Stimulated activated CD4-positive, alpha-beta T cell treated with anti-CD3 and anti-CD28 coated beads, Interleukin-1b, Interleukin-23, amount 100 ng/mL, for 1 hour (primary cell): Measurements from ENCODE around the gene CALR3.
"Not testable (repeated sequence)": the region's sequence is repeated elsewhere in the genome, so short reads cannot be mapped to it uniquely, and the experiment has no call there.

ENCODE experiments used
- DNase-seq, 2 donors: peaks; one replicate each; pipeline ENCODE4 v3.0.0-alpha.2; 2020; ENCODE audit warnings: low read depth in 2 of 2

The CALR3 gene

DNA sequence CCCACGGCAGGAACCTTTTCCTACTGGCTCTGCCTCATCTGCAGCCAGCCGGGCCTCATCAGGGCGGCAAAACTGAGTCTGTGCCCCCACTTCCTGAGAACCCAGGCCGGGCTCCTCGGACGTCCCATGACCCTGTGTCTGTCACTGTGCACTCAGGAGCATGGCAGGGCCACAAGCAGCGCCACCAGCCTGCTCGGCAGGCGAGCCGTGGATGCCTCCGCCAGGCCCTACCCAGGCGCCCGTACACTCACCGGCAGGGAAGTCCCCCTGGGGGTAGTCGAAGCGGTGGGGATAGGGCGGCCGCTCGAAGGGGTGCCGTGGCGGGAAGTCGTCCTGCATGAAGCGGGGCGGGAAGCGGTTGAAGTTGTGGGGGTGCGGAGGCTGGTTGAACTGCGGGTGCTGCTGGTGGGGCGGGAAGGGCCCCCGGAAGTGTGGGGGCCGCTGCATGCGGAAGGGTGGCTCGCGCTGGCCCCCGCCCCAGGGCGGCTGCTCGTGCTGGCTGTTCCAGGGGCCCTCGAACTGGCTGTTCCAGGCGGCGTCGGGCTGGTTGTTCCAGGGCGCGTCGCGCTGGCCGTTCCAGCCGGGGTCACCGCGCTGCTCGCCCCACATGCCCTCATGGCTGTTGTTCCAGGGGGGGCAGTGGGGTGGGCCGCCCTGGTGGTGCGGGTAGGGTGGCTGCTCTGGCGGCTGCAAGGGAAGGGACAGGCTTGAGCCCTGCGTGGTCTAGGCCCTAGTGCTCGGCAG is 29.2 kb upstream of the CALR3 start:
- no peak for DNase-seq

DNA sequence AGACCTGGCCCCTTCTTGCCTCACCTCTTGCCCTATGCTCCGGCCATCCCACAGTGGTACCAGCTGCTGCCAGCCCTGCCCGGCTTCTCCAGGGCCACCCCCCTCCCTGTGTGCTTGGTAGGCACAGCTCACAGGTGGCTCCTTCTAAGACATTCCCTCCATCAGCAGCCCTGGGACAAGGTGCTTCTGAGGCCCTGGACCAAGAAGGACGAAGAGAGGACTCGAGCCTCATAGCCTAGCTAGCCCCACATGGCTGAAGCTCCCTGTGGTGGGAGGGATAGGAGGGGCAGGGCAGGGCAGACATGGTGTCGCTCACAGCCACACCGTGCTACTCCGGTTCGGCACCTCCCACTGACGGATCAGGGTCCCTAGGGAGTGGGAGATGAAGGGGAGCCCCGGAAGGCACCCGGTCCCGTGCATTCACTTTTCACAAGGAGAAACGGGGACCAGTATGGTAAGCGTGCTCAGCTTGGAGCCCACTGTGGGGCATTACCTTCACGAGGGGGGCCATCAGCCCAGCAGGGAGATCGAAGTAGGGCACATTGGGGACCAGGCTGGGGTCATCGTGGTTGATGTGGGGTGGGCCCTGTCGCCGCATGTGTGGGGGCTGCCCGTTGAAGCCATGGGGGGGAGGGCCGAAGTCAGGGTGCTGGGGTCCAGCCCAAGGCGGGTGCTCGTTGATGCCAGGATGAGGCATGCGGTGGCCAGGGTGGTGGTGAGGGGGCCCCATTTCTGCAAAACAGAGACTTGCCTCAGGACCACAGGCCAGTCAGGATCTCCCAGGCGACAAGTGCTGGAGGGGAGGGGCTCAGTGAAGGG is 26.8 kb upstream of the CALR3 start:
- DNase-seq = no peak

DNA sequence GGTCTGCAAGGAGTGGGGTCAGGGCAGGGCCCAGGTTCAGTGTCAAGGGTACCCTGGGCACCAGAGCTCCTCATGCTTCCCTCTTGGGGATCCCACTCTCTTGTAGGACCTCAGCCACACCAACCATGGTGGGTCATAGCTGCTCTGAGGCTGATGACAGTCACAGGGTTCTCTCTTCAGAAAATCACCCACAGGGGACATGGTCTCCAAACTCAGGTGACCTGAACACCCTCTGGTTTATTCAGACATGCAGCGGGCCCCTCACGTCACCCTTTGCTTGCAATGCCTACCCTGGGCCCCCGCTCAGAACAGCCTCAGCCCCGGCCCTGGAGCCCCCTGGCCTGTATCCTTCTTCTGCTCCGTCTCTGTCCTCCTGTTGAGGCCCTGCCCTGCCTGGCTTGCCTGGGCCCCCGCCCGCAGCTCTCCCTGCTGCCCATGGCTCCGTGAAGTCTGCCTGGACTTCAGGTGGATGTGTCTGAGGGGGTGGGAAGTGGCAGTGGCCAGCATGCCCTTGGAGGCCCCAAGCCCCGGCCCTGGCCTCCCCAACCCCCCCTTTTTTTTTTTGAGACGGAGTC is 25.8 kb upstream of the CALR3 start:
- DNase-seq = no peak

- DNase-seq = no peak
Measured at GRCh38 chr19:16520986-16521624, 25.1 kb upstream of the CALR3 start.

GRCh38 chr19:16520074-16520973 is 24.4 kb upstream of the CALR3 start:
- no peak for DNase-seq

DNA sequence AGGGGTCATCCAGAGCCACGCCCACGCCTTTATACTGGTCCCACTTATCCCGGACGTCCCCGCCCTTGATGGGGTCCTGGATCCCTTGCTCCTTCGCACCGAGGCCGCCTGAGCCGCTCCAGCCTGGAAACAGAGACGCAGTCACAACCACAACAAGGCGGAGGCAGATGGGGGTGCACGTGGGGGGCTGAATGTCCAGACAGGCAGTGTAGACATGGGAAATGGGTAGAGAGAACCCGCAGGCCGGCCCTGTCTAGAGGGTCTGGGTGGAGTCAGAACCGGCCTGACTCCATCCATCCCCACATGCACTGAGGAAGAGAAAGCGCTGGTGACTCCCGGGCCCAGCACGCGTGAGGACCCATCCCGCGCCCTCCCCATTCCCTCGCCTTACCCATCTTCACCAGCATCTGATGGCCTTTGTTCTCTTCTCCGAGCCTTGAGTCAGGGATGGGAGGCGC is 23.3 kb upstream of the CALR3 start:
- no peak for DNase-seq

- no peak for DNase-seq
Measured at GRCh38 chr19:16518483-16519229, 22.7 kb upstream of the CALR3 start.

GRCh38 chr19:16518061-16518460 is 22.1 kb upstream of the CALR3 start:
- DNase-seq = no peak

- DNase-seq = no peak
Measured at GRCh38 chr19:16516923-16517610, 21.1 kb upstream of the CALR3 start.

- DNase-seq = no peak
Measured at GRCh38 chr19:16516381-16516780, 20.4 kb upstream of the CALR3 start.

DNA sequence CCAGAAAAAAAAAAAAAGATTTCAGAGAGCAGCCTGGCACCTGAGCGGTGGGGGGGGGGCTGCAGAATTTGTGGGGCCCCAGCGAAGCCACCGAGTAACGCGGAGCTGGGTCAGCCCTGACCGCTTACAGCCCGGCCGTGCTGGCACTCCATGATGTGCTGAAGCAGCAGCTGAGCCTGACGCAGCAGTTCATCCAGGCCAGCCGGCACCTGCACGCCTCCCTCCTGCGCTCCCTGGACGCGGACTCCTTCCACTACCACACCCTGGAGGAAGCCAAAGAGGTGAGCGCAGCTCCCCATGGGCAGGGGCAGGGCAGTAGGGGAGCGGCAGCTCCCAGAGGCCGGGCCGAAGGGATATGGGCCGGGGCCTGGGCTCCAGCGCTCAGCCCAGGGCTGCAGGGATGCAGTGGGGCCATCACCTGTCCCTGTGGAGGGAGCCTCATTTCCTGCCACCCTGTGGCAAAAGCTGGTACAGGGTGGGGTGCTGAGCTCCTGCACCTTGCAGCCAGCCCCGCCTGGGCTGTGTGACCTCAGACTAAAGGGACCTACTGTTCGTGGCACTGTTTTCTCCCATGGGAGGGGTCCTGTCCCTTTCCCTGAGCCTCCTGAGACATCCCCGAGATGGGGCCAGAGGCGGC is 18.5 kb upstream of the CALR3 start:
- no peak for DNase-seq

GRCh38 chr19:16512611-16513010 is 16.6 kb upstream of the CALR3 start:
- DNase-seq = not testable (repeated sequence)

DNA sequence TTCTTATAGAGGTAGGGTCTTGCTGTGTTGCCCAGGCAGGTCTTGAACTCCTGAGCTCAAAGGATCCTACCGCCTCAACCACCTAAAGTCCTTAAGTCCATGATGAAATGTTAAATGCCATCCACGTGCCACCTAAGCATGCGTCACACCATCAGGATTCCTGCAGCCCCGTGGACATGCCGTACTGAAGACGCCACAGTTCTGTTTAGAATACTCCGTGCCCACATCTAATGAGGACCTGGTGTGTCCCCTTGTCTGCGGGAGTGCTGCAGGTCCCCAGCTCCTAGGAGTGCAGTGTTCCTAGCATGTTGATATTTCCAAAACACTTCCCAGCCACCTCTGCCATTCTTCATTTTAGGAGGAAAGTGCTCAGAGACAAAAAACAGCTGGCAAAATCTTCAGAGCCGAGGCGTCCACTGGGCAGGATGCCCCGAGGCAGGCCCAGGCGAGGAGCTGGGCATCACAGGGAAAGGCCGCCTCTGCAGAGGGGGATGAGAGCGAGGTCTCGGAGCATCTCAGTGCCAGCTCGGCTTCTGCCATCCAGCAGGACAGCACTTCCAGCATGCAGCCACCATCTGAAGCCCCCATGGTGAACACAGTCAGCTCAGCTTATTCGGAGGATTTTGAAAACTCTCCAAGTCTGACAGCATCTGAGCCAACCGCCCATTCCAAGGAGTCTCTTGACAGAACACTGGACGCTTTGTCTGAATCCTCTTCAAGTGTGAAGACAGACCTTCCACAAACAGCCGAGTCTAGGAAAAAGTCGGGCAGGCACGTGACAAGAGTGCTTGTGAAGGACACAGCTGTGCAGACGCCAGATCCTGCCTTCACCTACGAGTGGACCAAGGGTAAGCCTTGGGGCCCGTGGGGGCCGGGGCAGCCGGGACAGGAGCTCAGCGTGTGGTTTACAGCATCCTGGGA is 13.4 kb upstream of the CALR3 start:
- no peak for DNase-seq

GRCh38 chr19:16508546-16508945 is 12.6 kb upstream of the CALR3 start:
- no peak for DNase-seq

DNA sequence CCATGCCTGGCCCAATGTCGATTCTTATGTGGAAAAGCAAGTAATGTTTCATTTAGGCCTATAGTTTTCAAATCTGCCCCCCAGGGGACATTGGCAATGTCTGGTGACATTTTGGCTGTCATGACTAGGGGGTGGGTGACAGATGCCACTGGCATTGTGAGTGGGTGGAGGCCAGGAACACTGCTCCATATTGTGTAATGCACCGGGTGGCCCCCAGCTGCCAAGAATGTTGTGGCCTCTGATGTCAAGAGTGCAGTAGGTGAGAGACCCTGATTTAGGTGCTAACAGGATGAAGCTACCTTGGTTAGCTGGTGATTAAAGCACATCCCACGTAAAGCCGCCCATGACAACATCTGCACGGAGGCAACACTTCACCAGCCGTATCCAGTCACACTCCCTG is 11.0 kb upstream of the CALR3 start:
- no peak for DNase-seq

DNA sequence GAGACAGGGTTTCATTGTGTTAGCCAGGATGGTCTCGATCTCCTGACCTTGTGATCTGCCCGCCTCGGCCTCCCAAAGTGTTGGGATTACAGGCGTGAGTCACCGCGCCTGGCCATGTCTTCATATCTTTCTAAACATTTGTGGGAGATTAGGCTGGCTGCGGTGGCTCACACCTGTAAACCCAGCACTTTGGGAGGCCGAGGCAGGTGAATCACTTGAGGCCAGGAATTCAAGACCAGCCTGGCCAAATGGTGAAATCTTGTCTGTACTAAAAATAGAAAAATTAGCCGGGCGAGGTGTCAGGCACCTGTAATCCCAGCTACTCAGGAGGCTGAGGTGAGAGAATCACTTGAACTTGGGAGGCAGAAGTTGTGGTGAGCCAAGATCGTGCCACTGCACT is 10.2 kb upstream of the CALR3 start:
- DNase-seq = not testable (repeated sequence)

DNA sequence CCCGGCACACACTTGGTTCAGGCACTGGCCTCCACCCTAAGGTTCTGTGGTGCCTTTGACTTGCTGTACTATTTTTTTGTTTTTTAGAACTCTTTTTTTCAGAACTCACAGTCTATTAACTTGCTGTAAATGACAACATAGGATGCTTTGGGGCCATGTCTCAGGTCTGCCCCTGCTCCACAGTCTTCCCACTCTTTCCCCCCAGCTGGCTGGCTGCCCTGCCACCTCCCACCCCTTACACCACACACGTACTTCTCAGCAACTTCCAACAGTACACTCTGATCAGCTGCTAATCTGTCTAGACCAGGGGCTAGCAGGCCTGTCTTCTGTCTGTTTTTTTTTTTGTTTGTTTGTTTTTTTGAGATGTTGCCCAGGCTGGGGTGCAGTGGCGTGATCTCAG is 8.3 kb upstream of the CALR3 start:
- no peak for DNase-seq

DNA sequence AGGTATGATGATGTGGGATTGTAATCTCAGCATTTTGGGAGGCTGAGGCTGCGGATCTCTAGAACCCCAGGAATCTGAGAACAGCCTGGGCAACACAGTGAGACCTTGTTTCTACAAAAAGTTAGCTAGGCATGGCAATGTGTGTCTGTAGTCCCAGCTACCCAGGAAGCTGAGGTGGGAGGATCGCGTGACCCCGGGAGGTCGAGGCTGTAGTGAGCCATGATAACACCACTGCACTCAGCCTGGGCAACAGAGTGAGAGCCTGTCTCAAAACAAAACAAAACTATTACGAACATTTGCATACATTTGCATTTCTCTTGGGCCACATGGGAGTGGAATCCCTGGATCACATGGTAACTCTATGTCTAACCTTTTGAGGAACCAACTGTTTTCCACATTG is 1.9 kb upstream of the CALR3 start:
- DNase-seq = no peak
